HepG2 (cell line): ENCODE results near the gene ZBTB7B. TPM values are rescaled to one million over a fixed set of nuclear protein-coding genes. Genes with fewer than 3 reads are reported as not detected.

Experiments
- ADNP ChIP-seq: sonication (generic); formaldehyde crosslinking; IDR thresholded peaks from 2 replicates; pipeline ENCODE4 v1.4.0; 2020; ENCODE audit warnings: missing genetic modification reagents
- BHLHE40 ChIP-seq: IDR thresholded peaks from 2 replicates; pipeline ENCODE4 v1.6.1; 2011; ENCODE audit warnings: low read length, improper control_type of control experiment
- BORCS8-MEF2B ChIP-seq: sonication (generic); formaldehyde crosslinking; IDR thresholded peaks from 2 replicates; pipeline ENCODE4 v1.8.0; 2022; ENCODE audit warnings: mild to moderate bottlenecking, missing genetic modification reagents
- CENPT ChIP-seq: sonication (generic); formaldehyde crosslinking; IDR thresholded peaks from 2 replicates; pipeline ENCODE4 v1.8.0; 2022; ENCODE audit warnings: low read depth, mild to moderate bottlenecking, moderate library complexity, missing genetic modification reagents
- CHD4 ChIP-seq: fragments of 200-600 bp; sonication (generic); IDR thresholded peaks from 2 replicates; pipeline ENCODE4 v1.7.0; 2017; ENCODE audit warnings: mild to moderate bottlenecking, low read length, borderline replicate concordance
- FOSL1 ChIP-seq: sonication (generic); formaldehyde crosslinking; IDR thresholded peaks from 2 replicates; pipeline ENCODE4 v1.9.0; 2021; ENCODE audit warnings: missing genetic modification reagents, borderline replicate concordance
- MED13 ChIP-seq: sonication (generic); formaldehyde crosslinking; IDR thresholded peaks from 2 replicates; pipeline ENCODE4 v1.5.0; 2020; ENCODE audit warnings: missing genetic modification reagents
- MZF1 ChIP-seq: sonication (generic); formaldehyde crosslinking; IDR thresholded peaks from 2 replicates; pipeline ENCODE4 v1.8.1; 2023; ENCODE audit warnings: mild to moderate bottlenecking, missing genetic modification reagents, borderline replicate concordance
- NFE2 ChIP-seq: sonication (generic); formaldehyde crosslinking; IDR thresholded peaks from 2 replicates; pipeline ENCODE4 v1.4.0; 2020; ENCODE audit warnings: missing genetic modification reagents
- NKX3-1 ChIP-seq: sonication (generic); formaldehyde crosslinking; IDR thresholded peaks from 2 replicates; pipeline ENCODE4 v1.5.0; 2020; ENCODE audit warnings: missing genetic modification reagents
- NR2F1 ChIP-seq, 2 experiments: fragments of 450-650 bp in 1 of 2; formaldehyde crosslinking in 1 of 2; IDR thresholded peaks; 2 replicates each; pipeline versions ENCODE4 v1.5.0 to v1.6.1; 2016 to 2020; ENCODE audit warnings: mild to moderate bottlenecking in 1 of 2, missing compliant biosample characterization in 1 of 2, missing genetic modification reagents in 1 of 2, moderate library complexity in 1 of 2
- PAWR ChIP-seq: sonication (generic); formaldehyde crosslinking; IDR thresholded peaks from 2 replicates; pipeline ENCODE4 v1.4.0; 2020; ENCODE audit warnings: missing genetic modification reagents, mild to moderate bottlenecking, borderline replicate concordance
- SALL1 ChIP-seq: sonication (generic); formaldehyde crosslinking; IDR thresholded peaks from 2 replicates; pipeline ENCODE4 v1.8.0; 2022; ENCODE audit warnings: mild to moderate bottlenecking, missing genetic modification reagents
- SUZ12 ChIP-seq: fragments of 150-350 bp; IDR thresholded peaks from 2 replicates; pipeline ENCODE4 v1.6.1; 2014; ENCODE audit warnings: low read depth, low read length
- SYNCRIP ChIP-seq: fragments of 200-400 bp; formaldehyde crosslinking; IDR thresholded peaks from 2 replicates; pipeline ENCODE4 v1.6.1; 2018; ENCODE audit warnings: mild to moderate bottlenecking, low read depth, low read length; ENCODE audit not compliant: insufficient read depth
- TBP ChIP-seq: sonication (generic); formaldehyde crosslinking; IDR thresholded peaks from 2 replicates; pipeline ENCODE4 v1.5.0; 2020; ENCODE audit warnings: missing genetic modification reagents
- TEAD3 ChIP-seq: optimal IDR thresholded peaks from 2 replicates; pipeline ENCODE3; 2016; ENCODE audit warnings: borderline replicate concordance
- ZBTB2 ChIP-seq: sonication (generic); formaldehyde crosslinking; IDR thresholded peaks from 2 replicates; pipeline ENCODE4 v1.8.0; 2022; ENCODE audit warnings: low read depth, missing genetic modification reagents
- ZBTB3 ChIP-seq: sonication (generic); formaldehyde crosslinking; IDR thresholded peaks from 2 replicates; pipeline ENCODE4 v1.4.0; 2020; ENCODE audit warnings: low read depth, mild to moderate bottlenecking, moderate library complexity, missing genetic modification reagents, borderline replicate concordance
- ZBTB44 ChIP-seq: sonication (generic); formaldehyde crosslinking; IDR thresholded peaks from 2 replicates; pipeline ENCODE4 v1.4.0; 2020; ENCODE audit warnings: missing genetic modification reagents
- ZBTB7A ChIP-seq: sonication (generic); formaldehyde crosslinking; IDR thresholded peaks from 2 replicates; pipeline ENCODE4 v1.8.0; 2022; ENCODE audit warnings: mild to moderate bottlenecking, missing genetic modification reagents
- ZFP90 ChIP-seq: sonication (generic); formaldehyde crosslinking; IDR thresholded peaks from 2 replicates; pipeline ENCODE4 v1.8.0; 2022; ENCODE audit warnings: missing genetic modification reagents, mild to moderate bottlenecking, inconsistent platforms, borderline replicate concordance
- ZKSCAN8 ChIP-seq: IDR thresholded peaks from 2 replicates; pipeline ENCODE4 v1.6.1; 2016; ENCODE audit warnings: borderline replicate concordance, missing genetic modification reagents, missing compliant biosample characterization
- ZNF101 ChIP-seq: sonication (generic); formaldehyde crosslinking; IDR thresholded peaks from 2 replicates; pipeline ENCODE4 v1.4.0; 2020; ENCODE audit warnings: mild to moderate bottlenecking, low read depth, missing genetic modification reagents, borderline replicate concordance
- ZNF274 ChIP-seq: sonication (generic); formaldehyde crosslinking; IDR thresholded peaks from 2 replicates; pipeline ENCODE4 v1.5.1; 2020; ENCODE audit warnings: mild to moderate bottlenecking, missing genetic modification reagents
- ZNF564 ChIP-seq: sonication (generic); formaldehyde crosslinking; IDR thresholded peaks from 2 replicates; pipeline ENCODE4 v1.8.1; 2023; ENCODE audit warnings: mild to moderate bottlenecking, missing genetic modification reagents
- ZNF674 ChIP-seq: sonication (generic); formaldehyde crosslinking; IDR thresholded peaks from 2 replicates; pipeline ENCODE4 v1.5.0; 2020; ENCODE audit warnings: low read depth, mild to moderate bottlenecking, missing genetic modification reagents
- ZNF780A ChIP-seq: sonication (generic); formaldehyde crosslinking; IDR thresholded peaks from 2 replicates; pipeline ENCODE4 v1.8.0; 2022; ENCODE audit warnings: mild to moderate bottlenecking, missing genetic modification reagents, moderate library complexity
- ZSCAN20 ChIP-seq: sonication (generic); formaldehyde crosslinking; IDR thresholded peaks from 2 replicates; pipeline ENCODE4 v1.4.0; 2020; ENCODE audit warnings: missing genetic modification reagents, mild to moderate bottlenecking, borderline replicate concordance
- polyA plus RNA-seq, 8 experiments: library from polyadenylated mRNA; depleted of rRNA in 3 of 8; stranded (reverse) in 7 of 8; unstranded in 1 of 8; fragments of >200 nt; fragmentation: Illumina TruSeq in 4 of 8; extraction: Trizol in 4 of 8; gene quantifications; 2 replicates each; pipeline versions ENCODE4 v1.2.1 to v1.2.3, GENCODE V29; 2011 to 2016; ENCODE audit warnings: low read depth in 4 of 8, missing spikeins in 1 of 8, mixed read lengths in 1 of 8; ENCODE audit not compliant: insufficient read depth in 1 of 8
- total RNA-seq, 5 experiments: library from RNA; depleted of rRNA; stranded (reverse); fragments of >200 nt; fragmentation: Illumina TruSeq; extraction: Trizol; gene quantifications; 2 replicates each; pipeline ENCODE4 v1.2.3, GENCODE V29; 2016; ENCODE audit warnings: low read depth in 1 of 5

Gene ZBTB7B
- total and polyA plus RNA-seq, 2 of the 13 experiments (the other 11 are each of a cell fraction or from before 2014, with no cell fraction given): 15.5 to 17.5 TPM

- TF ChIP-seq ZBTB44 (CRISPR knock-in tag) (no peak), FOSL1 (no peak), SALL1 (CRISPR knock-in tag) (no peak), SUZ12 (no peak), MED13 (CRISPR knock-in tag) (no peak), ZNF780A (no peak), BORCS8-MEF2B (no peak), NFE2 (CRISPR knock-in tag) (no peak), TEAD3 (CRISPR knock-in tag) (no peak), PAWR (CRISPR knock-in tag) (no peak), NKX3-1 (CRISPR knock-in tag) (no peak), ZNF101 (CRISPR knock-in tag) (no peak), ZFP90 (CRISPR knock-in tag) (no peak; the same call in 1 of the 2 replicates), TBP (CRISPR knock-in tag) (no peak), ZBTB3 (CRISPR knock-in tag) (0 out of 2 replicates have a peak, but pooled peaks have one; percentile 11), MZF1 (no peak), ZSCAN20 (CRISPR knock-in tag) (no peak), BHLHE40 (no peak), NR2F1 (CRISPR knock-in tag; IDR thresholded peaks at IDR 0.05) (no peak), ZKSCAN8 (no peak), CHD4 (no peak), ZBTB2 (no peak), SYNCRIP (no peak), ZNF674 (CRISPR knock-in tag) (no peak), ZNF274 (CRISPR knock-in tag) (0 out of 2 replicates have a peak, but pooled peaks have one; percentile 55), CENPT (no peak), ZNF564 (CRISPR knock-in tag) (0 out of 2 replicates have a peak, but pooled peaks have one; percentile 48), ADNP (CRISPR knock-in tag) (no peak), ZBTB7A (CRISPR knock-in tag) (peak; percentile 45; the same call in 1 of the 2 replicates)
Measured at GRCh38 chr1:154999571-155000410, 2.8 kb upstream of the ZBTB7B start (continued).
